Measurements from ENCODE around the gene TDRD3.
"Not testable (repeated sequence)": the region's sequence is repeated elsewhere in the genome, so short reads cannot be mapped to it uniquely, and the experiment has no call there.

TDRD3 gene

GRCh38 chr13:60370343-60370742 is 26.7 kb upstream of the TDRD3 start:
- H3K9me3 ChIP-seq (ENCODE audit: control insufficient read depth, low read length): no peaks in the 10 kb centered on the region
- H3K4me1 ChIP-seq (ENCODE audit: control insufficient read depth, insufficient read depth, low read length): no peaks in the 10 kb centered on the region
- H3K9ac ChIP-seq (ENCODE audit: low read length): no peak overlapping the region
- no peak overlapping the region for H3K4me3 ChIP-seq (ENCODE audit: low read length)
- no peaks in the 10 kb centered on the region for H3K27me3 ChIP-seq (replicated peaks; ENCODE audit: control insufficient read depth, insufficient read depth, low read length)
- no peaks in the 10 kb centered on the region for H3K36me3 ChIP-seq (ENCODE audit: control insufficient read depth, insufficient read depth, low read length, severe bottlenecking)
- DNase-seq (ENCODE audit: low read depth): no peak

GRCh38 chr13:60372141-60372540 is 24.9 kb upstream of the TDRD3 start:
- H3K27me3 ChIP-seq (replicated peaks; ENCODE audit: control insufficient read depth, insufficient read depth, low read length): no peaks in the 10 kb centered on the region
- H3K4me1 ChIP-seq (ENCODE audit: control insufficient read depth, insufficient read depth, low read length): no peaks in the 10 kb centered on the region
- no peaks in the 10 kb centered on the region for H3K36me3 ChIP-seq (ENCODE audit: control insufficient read depth, insufficient read depth, low read length, severe bottlenecking)
- DNase-seq (ENCODE audit: low read depth): no peak
- H3K9ac ChIP-seq (ENCODE audit: low read length): no peak overlapping the region
- H3K4me3 ChIP-seq (ENCODE audit: low read length): no peak overlapping the region
- no peaks in the 10 kb centered on the region for H3K9me3 ChIP-seq (ENCODE audit: control insufficient read depth, low read length)

DNA sequence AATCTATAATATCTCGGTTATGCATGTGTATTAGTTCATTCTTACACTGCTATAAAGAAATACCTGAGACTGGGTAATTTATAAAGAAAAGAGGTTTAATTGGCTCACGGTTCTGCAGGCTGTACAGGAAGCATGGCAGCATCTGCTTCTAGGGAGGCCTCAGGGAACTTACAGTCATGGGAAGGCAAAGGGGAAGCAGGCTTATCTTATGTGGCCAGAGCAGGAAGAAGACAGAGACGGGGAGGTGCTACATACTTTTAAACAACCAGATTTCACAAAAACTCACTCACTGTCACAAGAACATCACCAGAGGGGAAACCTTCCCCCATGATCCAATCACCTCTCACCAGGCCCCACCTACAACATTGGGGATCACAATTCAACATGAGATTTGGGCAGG is 17.7 kb upstream of the TDRD3 start:
- H3K4me3 ChIP-seq (ENCODE audit: low read length); H3K9ac ChIP-seq (ENCODE audit: low read length); H3K9me3 ChIP-seq (ENCODE audit: control insufficient read depth, low read length); H3K36me3 ChIP-seq (ENCODE audit: control insufficient read depth, insufficient read depth, low read length, severe bottlenecking); H3K27me3 ChIP-seq (replicated peaks; ENCODE audit: control insufficient read depth, insufficient read depth, low read length); H3K4me1 ChIP-seq (ENCODE audit: control insufficient read depth, insufficient read depth, low read length); DNase-seq (ENCODE audit: low read depth): not testable (repeated sequence)

GRCh38 chr13:60379837-60380565 is 17.0 kb upstream of the TDRD3 start:
- no peak for DNase-seq (ENCODE audit: low read depth)
- H3K27me3 ChIP-seq (replicated peaks; ENCODE audit: control insufficient read depth, insufficient read depth, low read length): no peaks in the 10 kb centered on the region
- H3K9me3 ChIP-seq (ENCODE audit: control insufficient read depth, low read length): no peaks in the 10 kb centered on the region
- H3K4me3 ChIP-seq (ENCODE audit: low read length): no peak overlapping the region
- H3K36me3 ChIP-seq (ENCODE audit: control insufficient read depth, insufficient read depth, low read length, severe bottlenecking): no peaks in the 10 kb centered on the region
- H3K4me1 ChIP-seq (ENCODE audit: control insufficient read depth, insufficient read depth, low read length): no peaks in the 10 kb centered on the region
- H3K9ac ChIP-seq (ENCODE audit: low read length): no peak overlapping the region

DNA sequence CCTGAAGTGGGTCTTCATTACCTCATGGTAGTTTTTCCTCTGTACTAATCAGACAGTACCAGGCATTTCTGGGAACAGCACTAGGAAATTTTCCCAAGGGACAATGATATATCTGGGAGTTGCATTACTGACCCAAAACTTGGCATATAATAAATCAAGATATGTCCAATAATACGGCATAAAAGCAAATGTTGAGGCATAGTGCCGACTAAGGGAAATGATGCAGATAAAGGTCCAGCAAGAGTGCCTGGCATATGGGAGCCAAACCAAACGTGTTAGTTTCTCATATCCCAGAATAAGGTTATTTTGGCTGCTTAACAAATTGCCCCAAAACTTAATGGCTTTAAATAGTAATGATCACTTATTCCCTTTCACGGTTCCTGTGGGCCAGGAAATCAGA is 12.1 kb upstream of the TDRD3 start:
- Histone ChIP-seq H3K36me3 (ENCODE audit: control insufficient read depth, insufficient read depth, low read length, severe bottlenecking) (no peaks in the 10 kb centered on the region), H3K9ac (ENCODE audit: low read length) (no peak overlapping the region), H3K4me3 (ENCODE audit: low read length) (no peak overlapping the region), H3K27me3 (replicated peaks; ENCODE audit: control insufficient read depth, insufficient read depth, low read length) (no peaks in the 10 kb centered on the region), H3K9me3 (ENCODE audit: control insufficient read depth, low read length) (no peaks in the 10 kb centered on the region), H3K4me1 (ENCODE audit: control insufficient read depth, insufficient read depth, low read length) (no peaks in the 10 kb centered on the region)
- DNase-seq (ENCODE audit: low read depth): no peak

DNA sequence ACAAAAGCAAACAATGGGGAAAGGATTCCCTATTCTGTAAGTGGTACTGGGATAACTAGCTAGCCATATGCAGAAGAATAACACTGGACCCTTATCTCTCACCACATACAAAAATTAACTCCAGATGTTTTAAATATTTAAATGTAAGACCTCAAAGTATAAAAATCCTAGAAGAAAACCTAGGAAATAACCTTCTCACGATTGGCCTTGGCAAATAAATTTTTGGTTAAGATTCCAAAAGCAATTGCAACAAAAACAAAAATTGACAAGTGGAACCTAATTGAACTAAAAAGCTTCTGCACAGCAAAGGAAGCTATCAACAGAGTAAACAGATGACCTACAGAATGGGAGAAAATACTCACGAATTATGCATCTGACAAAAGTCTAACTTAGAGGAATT is 10.8 kb upstream of the TDRD3 start:
- DNase-seq (ENCODE audit: low read depth): no peak
- H3K4me3 ChIP-seq (ENCODE audit: low read length): no peak overlapping the region
- no peaks in the 10 kb centered on the region for H3K4me1 ChIP-seq (ENCODE audit: control insufficient read depth, insufficient read depth, low read length)
- H3K9ac ChIP-seq (ENCODE audit: low read length): no peak overlapping the region
- H3K9me3 ChIP-seq (ENCODE audit: control insufficient read depth, low read length): no peaks in the 10 kb centered on the region
- H3K36me3 ChIP-seq (ENCODE audit: control insufficient read depth, insufficient read depth, low read length, severe bottlenecking): no peaks in the 10 kb centered on the region
- H3K27me3 ChIP-seq (replicated peaks; ENCODE audit: control insufficient read depth, insufficient read depth, low read length): no peaks in the 10 kb centered on the region

DNA sequence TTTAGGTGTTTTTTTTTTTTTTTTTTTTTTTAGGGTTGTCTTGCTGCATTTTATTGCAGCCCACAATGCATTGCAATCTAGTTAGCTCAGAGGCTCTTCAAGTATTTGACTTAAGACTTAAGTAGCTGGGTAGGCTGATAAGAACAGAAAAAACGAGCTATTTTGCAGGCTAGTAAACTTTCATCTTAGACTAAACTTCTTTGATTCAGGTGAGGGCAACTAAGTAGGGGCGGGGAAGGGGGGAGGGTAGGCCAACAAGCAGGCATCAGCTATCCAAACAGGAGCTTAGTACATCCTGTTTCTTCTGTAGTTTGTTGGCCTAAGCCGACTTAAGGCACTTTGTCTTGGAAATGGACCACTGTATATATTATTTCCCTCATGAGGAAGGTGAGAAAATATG is 4.9 kb upstream of the TDRD3 start:
- Histone ChIP-seq H3K4me3 (ENCODE audit: low read length) (no peak overlapping the region), H3K36me3 (ENCODE audit: control insufficient read depth, insufficient read depth, low read length, severe bottlenecking) (no peaks in the 10 kb centered on the region), H3K9ac (ENCODE audit: low read length) (no peak overlapping the region), H3K9me3 (ENCODE audit: control insufficient read depth, low read length) (no peaks in the 10 kb centered on the region), H3K4me1 (ENCODE audit: control insufficient read depth, insufficient read depth, low read length) (peaks cover 5% of the 10 kb centered on the region), H3K27me3 (replicated peaks; ENCODE audit: control insufficient read depth, insufficient read depth, low read length) (no peaks in the 10 kb centered on the region)
- no peak for DNase-seq (ENCODE audit: low read depth)

DNA sequence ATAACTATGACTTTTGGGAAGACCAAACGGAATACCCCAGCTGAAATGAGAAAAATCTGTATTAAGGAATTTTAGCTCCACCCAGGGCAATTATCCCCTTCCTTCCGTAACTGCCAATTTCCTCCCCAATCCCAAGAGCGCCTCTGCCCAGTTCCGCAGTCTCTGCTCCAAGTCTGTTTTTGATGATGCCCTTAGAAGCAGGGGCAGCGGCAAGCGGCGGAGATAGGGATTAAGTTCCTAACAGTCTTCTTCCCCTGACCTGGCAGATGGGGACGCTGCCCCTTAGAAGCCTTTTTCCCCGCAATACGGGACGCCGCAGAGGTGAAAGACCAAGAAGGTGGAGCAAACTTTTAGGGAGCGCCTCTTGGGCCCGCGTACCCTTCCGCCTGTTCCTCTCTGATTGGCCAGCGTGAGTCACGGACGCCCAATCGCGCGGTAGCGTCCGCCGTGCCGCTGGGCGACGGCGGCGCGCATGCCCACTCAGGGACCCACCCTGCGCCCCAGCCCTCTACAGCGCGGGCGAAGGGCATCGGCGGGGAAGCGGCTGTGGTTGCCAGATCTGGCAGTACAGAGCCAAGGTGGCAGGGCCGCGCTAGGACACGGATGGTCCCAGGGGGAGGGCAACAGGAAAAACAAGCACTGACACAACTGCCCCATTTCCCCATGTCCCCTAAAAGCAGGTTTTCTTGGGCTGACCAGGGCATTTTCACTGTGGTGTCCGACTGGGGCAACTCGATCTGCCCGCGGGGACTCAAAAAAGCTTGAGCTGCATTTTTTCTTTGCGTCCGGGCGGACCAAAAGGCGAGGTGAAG is 843 bp upstream of the TDRD3 start:
- DNase-seq (ENCODE audit: low read depth): peak; percentile 97
- Histone ChIP-seq H3K9ac (ENCODE audit: low read length) (peak overlapping the region; percentile 97), H3K9me3 (ENCODE audit: control insufficient read depth, low read length) (no peaks in the 10 kb centered on the region), H3K27me3 (replicated peaks; ENCODE audit: control insufficient read depth, insufficient read depth, low read length) (no peaks in the 10 kb centered on the region), H3K4me1 (ENCODE audit: control insufficient read depth, insufficient read depth, low read length) (peaks cover 18% of the 10 kb centered on the region), H3K36me3 (ENCODE audit: control insufficient read depth, insufficient read depth, low read length, severe bottlenecking) (no peaks in the 10 kb centered on the region), H3K4me3 (ENCODE audit: low read length) (peak overlapping the region; percentile 94)

GRCh38 chr13:60397704-60398378 is 821 bp downstream of the TDRD3 start:
- DNase-seq (ENCODE audit: low read depth): peak; percentile 80
- Histone ChIP-seq H3K9me3 (ENCODE audit: control insufficient read depth, low read length) (no peaks in the 10 kb centered on the region), H3K4me1 (ENCODE audit: control insufficient read depth, insufficient read depth, low read length) (peaks cover 18% of the 10 kb centered on the region), H3K4me3 (ENCODE audit: low read length) (peak overlapping the region; percentile 90), H3K36me3 (ENCODE audit: control insufficient read depth, insufficient read depth, low read length, severe bottlenecking) (no peaks in the 10 kb centered on the region), H3K27me3 (replicated peaks; ENCODE audit: control insufficient read depth, insufficient read depth, low read length) (no peaks in the 10 kb centered on the region), H3K9ac (ENCODE audit: low read length) (peak overlapping the region; percentile 96)

- Histone ChIP-seq H3K4me3 (ENCODE audit: low read length) (peak overlapping the region; percentile 90), H3K36me3 (ENCODE audit: control insufficient read depth, insufficient read depth, low read length, severe bottlenecking) (no peaks in the 10 kb centered on the region), H3K9me3 (ENCODE audit: control insufficient read depth, low read length) (no peaks in the 10 kb centered on the region), H3K9ac (ENCODE audit: low read length) (peak overlapping the region; percentile 96), H3K4me1 (ENCODE audit: control insufficient read depth, insufficient read depth, low read length) (peaks cover 18% of the 10 kb centered on the region), H3K27me3 (replicated peaks; ENCODE audit: control insufficient read depth, insufficient read depth, low read length) (no peaks in the 10 kb centered on the region)
- DNase-seq (ENCODE audit: low read depth): no peak
Measured at GRCh38 chr13:60398379-60398891, 1.4 kb downstream of the TDRD3 start.

- no peaks in the 10 kb centered on the region for H3K27me3 ChIP-seq (replicated peaks; ENCODE audit: control insufficient read depth, insufficient read depth, low read length)
- no peaks in the 10 kb centered on the region for H3K36me3 ChIP-seq (ENCODE audit: control insufficient read depth, insufficient read depth, low read length, severe bottlenecking)
- H3K4me3 ChIP-seq (ENCODE audit: low read length): peak overlapping the region; percentile 90
- no peaks in the 10 kb centered on the region for H3K9me3 ChIP-seq (ENCODE audit: control insufficient read depth, low read length)
- H3K9ac ChIP-seq (ENCODE audit: low read length): peak overlapping the region; percentile 96
- no peak for DNase-seq (ENCODE audit: low read depth)
- H3K4me1 ChIP-seq (ENCODE audit: control insufficient read depth, insufficient read depth, low read length): peaks cover 18% of the 10 kb centered on the region
Measured at GRCh38 chr13:60398907-60399589, 2.0 kb downstream of the TDRD3 start.
